GM19455 (cell line): Measurements from ENCODE around the gene DOCK1.

Experiments used
- ATAC-seq: cut with Tn5 transposase; IDR thresholded peaks from one replicate; pipeline ENCODE4 v1.9.1; 2021; ENCODE audit not compliant: unreplicated experiment

DOCK1 gene

DNA sequence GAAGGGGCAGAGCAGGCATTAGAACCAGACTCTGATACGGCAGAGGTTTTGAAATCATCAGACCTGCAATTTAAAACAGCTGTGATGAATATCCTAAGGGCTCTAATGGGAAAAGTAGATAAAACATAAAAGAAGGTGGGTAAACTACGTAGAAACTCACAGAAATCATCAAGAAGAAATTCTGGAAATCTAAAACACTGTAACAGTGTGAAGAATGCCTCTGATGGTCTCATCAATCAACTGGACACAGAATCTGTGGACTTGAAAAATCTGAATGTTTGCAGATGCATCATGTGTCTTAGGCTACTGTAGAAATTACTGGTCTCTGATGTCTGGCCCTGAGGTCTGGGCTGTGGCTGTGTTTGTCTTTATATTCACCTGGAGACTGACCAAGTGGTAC is 470.8 kb downstream of the DOCK1 start:
- ATAC-seq, result no peak

DNA sequence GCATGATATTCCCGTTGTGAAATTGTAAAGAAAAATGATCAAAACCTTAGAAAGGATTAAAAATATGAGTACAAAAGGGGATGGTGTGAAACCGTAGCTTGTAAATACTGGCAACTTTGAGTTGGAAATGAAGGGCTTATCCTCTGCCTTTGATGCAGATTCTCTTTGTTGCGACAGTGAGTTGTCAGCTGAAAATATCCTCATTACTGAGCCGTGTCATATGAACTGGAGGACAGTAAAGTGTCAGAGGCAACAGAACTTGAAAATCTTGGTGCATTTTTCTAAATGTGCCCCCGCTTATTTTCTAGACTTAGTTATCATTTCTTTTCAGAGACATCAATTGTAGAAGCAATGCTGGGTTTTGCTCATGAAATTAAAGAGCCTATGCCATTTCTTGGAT is 473.4 kb downstream of the DOCK1 start:
- ATAC-seq, result no peak

DNA sequence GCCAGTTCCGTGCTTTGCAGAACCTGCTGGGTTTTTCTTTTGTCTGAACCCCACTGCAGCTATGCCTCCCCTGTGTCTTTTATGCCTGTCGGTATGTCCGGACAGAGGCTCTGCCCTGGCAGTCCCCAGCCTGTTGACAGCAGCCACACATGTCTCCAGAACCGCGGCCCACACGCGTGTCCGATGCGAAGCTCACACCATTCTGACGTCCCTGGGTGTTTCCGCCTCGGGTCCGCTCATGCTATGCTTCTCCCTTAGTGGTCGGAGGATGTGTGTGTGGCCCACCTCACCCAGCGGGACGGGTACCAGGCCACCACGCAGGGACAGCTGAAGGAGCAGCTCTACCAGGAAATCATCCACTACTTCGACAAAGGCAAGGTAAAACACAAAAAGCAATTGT is 479.3 kb downstream of the DOCK1 start:
- no peak for ATAC-seq

DNA sequence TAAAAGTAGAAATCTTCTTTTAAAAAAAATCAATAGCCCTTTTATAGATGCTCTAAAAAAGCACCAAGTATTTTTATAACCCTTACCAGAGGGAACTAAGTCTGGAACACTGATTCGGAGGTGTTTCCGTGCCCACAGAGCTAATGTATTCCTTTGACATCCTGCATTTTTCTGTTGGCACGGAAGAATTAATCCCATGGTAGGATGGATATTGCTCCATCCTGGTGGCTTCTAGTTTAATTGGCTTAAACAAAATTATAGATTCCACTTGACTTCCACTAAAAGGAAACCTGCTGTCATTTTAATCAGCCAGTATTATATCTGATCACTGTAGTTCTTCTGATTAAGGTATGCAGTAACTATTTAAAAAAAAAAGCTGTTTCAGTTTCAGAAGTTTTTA is 479.8 kb downstream of the DOCK1 start:
- no peak for ATAC-seq

DNA sequence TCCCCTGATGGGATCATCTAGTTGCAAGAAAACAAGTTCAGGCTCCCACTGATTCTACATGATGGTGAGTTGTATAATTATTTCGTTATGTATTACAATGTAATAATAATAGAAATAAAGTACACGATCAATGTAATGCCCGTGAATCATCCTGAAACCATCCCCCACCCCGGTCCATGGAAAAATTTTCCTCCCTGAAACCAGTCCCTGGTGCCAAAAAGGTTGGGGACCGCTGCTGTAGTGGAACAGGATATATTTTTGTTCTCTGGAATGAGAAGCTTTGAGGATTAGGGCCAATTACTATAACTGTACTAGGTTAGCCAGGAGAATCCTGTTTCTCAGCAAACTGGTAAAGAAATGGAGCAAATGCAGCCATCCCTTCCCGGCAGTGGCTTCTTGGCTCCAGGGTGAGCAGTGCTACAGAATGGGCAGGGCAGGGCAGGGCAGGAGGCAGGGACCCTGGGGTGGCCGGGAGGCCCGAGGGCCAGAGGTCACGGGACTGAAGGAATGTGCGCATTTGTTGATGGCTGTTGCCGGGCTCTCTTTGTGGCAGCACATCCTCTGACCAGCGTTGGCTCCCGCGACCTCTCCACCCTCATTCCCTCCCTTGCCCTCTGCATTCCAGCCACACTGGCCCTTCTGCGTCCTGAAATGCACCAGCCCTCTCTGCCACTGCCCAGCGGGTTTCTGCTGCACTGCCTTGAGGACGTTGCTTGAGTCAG is 481.5 kb downstream of the DOCK1 start:
- ATAC-seq, result no peak

DNA sequence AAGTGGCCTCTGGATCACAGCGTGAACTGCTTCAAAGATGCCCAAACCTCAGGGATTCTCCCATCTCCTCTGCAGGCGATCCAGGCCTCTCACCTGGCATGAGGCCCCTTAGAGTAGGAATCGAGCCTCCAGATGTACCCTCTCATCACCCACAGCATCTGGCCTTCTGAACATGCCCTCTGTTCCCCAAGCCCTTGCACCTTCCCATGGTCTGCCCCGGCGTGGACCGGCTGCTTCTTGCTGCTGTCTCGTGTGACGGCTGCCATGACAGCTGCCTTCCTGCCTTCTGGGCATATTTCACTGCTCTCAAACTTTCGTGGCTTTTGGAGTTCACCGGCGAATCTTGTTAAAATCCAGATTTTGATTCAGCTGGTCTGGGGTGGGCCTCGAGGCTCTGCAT is 486.6 kb downstream of the DOCK1 start:
- ATAC-seq, result no peak

DNA sequence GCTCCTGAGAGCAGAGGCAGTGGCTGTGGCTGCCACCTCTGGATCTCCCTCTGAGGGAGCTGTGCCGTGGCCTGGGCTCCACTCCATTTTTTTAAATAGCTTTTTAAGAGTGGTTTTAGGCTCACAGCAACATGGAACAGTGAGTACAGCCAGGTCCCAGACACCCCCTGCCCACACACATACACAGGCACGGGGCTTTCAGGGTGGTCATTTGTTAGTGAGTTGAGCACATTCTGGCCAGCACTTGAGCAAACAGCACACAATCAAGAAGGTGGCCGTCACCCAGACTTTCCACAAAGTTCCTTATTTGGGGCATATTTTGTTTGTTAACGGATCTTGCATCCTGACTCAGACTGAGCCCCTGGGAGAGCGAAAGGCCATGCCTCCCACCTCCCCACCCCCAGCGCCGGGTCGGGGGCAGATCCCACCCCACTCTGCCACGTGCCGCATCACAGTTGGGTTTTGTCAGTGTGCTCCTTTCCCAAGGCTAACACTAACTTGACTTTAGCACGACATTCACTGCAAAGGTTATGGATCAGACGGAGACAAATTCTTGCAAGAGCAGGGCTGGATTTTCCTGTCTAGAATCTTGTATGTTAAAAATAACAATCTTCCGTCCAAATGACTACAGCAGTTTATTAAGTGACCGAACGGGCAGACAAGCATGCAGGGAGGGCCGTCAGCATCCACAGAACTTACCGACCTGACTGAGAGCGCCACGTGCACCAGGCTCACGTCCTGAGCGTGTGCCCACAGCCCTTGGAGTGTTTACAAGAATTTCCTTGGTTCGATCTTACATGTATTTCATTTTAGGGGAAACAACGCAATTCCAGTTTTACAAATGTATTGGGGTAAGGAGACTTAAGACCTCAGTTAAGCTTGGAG is 487.4 kb downstream of the DOCK1 start:
- ATAC-seq, result no peak

DNA sequence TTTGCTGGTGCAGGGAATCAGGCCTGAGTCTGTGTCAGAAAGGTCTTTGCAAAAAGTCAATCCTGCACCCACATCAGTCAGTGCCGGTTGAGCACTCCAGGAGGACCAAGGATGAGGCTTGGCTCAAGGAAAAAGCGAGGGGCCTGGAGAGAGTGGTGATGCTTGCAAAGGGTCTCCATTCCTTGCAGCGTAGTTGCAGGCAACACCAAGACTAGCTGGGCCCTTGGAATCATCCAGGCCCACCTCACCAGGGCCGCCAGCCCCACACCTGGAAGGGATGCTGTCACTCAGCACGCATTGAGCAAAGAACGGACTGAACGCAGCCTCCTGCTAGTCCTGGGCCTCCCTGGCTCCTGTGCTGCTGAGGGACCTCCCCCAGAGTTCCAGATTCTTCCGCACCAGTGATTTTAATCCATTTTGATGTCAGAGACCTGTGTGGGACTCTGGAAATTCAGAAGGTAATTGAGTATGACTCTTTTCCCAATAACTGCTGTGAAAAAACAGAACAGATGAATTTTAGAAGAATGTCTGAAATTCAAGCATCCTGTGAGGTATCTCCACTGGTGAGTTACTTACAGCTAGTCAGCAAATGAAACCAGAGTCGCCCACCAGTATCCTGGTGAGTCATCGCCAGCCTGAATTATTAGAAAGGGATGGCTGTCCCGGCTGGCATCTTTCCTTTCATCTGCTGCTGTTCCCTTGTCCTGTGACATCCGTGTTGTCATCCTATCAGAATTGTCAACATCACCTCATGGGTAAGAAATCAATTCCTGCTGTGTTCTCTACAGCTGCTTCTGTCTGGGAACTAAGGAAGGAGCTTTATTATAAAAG is 493.1 kb downstream of the DOCK1 start:
- no peak for ATAC-seq

DNA sequence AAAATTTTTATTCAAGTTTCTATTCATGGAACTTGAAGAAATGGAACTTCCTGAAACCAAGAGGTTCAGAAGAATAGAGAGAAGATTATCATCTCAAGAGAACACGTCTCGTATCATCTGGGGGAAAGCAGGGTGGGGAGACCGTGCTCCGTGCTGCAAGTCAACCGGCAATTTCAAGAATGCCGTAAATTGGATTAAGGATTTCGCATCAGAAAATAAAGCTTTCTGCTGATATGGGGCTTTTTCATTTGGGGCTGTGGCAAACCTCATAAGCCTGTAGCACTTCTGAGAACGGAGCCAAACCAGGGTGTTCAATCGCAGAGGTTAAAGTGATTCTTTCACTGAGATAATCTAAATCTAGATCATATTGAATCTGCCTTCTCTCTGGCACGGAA is 493.7 kb downstream of the DOCK1 start:
- no peak for ATAC-seq

DNA sequence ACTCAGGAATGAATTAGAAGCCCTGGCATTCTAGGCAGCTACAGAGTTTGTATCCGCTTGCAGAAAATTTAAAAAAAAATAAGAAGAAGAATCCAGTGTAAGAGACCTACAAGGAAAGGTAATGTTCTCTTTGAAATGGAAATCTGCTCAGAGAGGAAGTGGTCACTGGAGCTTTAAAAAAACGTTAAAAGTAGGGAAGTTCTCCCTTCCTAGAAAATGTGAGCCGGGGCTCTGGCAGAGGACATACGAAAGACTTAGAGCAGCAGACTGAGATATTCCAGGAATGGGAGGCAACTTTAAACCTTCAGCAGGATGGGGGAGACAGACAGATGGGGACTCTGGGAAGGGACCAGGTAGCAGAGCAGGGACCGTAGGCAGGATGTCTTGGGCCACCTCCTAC is 494.4 kb downstream of the DOCK1 start:
- no peak for ATAC-seq

DNA sequence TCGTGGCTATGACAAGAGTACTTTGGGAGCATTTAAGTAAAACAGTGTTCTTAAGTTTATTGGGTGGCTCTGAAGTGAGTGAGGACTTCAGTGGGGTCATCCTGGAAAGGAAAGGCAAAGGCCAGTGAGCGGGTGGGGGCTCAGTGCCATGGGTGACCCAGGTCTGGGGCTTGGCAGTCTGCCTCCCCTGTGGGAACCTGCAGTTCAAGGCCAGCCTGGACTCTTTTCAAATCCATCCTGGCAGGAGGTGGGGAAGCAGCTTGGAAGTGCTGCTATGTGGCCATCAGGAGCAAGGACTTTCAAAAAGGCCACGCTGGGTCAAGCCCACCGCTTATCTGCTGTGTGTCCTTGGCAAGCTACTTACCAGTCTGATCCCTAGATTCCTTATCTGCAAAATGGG is 495.0 kb downstream of the DOCK1 start:
- no peak for ATAC-seq

DNA sequence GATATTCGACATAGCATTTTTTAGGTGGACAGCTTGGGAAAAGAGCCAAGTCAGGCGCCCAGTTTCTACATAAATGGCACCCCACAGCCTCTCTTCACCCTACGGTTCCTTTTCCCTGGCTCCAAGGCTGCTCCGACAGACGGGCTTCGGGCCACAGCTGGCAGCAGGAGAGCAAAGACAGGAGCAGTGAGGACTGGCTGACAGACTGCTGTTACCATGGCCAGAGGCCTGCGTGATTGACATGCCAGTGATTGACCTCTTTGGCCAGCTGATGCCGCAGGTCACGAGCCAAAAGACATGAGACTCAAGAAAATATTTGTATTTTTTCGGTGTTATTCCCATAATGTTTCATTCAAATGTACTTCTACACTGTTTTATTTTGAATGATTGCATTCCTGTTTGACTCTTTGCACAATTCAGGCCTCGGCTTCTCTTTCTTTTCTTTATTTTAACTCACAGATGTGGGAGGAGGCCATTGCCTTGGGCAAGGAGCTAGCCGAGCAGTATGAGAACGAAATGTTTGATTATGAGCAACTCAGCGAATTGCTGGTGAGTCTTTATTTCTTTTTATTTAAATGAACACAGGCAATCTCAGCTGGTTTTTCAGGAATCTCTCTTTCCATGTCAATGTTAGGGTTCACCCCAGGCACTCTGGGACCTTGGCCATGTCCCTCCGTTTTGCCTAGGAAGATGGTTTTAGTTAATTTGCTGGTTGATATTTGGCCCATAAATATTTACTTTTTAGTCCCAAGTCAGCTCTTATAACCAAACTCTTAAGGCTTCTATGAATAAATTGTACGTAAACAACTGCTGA is 497.6 kb downstream of the DOCK1 start:
- ATAC-seq, result no peak

DNA sequence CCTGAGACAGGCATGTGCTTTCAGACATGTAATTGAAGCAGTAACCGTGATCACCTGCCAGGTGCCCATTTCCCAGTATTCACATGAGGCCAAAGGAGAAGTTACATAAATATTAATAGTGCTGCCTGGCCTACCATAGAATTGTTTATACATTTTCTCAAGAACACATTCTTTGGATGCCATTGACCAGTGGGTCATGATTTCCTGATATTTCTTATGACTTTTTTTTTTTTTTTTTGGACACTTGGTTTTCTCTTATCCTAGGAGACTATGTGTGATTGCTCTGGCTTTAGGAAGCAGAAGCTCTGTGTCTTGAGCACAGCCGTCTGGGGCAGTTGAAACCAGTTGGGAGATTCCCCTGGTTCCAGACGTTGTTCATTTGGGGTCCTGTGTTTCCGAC is 500.0 kb downstream of the DOCK1 start:
- no peak for ATAC-seq

DNA sequence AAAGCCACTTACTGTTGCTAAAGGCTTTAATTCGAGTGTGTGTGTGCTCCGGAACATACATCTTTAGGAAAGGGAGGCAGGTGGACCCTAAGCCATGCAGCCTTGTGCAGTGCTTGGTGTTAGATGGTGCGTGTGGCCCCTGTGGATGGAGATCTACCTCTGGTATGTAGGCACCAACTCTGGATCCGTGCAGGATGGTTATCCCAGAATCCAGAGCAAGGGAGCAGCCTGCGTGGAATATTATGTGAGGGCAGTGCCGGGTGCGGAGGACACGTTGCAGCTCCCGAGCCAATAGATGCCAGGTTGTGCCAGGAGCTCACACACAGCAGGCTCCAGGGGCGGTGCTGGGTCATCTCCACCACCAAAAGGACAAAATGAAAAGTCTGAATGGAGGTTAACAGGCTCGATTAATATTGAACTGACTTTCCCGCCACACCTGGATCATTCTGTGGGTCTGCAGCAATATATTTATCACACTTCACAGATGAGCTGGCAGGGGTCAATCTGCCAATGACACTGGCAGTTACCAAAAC is 500.9 kb downstream of the DOCK1 start:
- ATAC-seq, result no peak

DNA sequence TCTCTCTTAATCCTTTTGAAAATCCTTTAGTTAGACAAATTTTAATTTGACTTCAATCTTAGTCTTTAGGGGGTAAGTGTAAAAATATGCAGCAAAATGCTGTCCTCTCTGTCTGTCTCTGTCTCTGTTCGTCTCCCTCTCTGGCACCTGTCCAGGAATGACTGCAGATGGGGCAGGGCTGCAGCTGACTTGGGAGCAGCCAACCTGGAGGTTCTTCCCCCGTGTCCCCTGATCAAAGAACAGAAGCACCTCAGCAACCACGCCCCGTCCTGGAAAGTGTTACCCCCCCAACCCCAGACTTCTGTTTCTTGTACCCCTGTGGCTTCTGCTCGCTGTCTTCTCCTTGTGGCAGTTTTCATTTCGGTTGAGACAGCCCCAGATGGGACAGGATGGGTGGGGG is 502.3 kb downstream of the DOCK1 start:
- no peak for ATAC-seq

DNA sequence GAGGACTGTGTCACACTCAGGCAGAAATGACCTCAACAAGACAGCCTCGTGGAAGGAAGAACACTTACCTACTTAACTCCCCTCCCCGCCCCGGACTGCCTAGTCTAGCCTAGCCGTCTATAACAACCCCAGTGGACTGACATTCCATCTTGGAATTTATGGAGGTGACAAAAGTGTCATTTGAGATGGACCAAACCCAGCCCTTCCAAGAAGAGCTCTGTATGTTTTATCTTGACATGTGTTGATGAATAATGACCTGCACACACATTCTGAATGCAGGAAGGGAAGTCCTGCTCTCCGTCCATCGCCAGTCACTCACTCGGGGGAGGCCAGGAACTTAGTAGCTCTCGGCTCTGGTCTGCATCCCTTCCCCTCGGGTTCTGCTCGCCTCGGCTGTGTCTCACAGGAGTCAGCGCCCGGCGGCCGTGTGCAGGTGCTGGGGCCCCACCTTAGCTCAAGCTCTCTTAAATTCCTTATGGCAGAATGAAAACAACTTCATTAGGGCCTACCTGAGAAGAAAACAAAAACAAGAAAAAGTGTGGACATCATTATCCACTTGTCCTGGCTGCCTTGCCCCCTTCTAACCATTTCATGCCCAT is 503.0 kb downstream of the DOCK1 start:
- ATAC-seq, result no peak

DNA sequence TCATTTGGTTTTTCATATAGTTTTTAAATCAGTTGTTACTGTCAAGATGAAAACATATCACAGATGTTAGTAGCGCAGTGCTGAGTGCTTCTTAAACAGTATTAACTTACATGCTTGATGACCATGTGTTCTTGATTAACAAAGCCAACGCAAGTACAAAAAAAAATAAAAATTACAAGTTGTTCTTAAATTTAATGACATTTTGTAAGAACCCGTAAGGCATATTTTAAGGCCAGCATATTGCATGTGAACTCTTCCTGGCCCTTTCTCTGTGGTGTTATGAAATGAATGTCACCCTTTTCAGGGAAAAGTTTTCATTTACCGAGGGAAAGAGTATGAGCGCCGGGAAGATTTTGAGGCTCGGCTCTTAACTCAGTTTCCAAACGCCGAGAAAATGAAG is 503.5 kb downstream of the DOCK1 start:
- no peak for ATAC-seq

DNA sequence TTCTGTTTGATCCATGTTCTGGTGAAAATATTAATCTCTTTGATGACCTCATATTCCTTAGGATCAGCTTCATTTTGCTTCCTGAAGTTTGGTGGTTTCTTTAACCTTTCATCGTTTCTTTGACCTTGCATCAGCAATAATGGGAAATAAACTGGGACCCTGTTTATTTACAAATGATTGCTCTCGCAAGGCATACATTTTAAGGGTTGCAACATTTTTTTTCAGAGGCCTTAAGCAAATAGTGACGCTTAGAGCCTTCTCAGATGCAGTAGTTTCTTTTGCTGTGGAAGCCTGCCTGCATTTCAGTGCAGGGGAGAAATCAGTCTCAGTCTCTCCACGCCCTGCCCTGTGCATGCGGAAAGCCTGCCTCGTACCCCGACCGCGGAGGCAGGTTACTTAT is 504.8 kb downstream of the DOCK1 start:
- no peak for ATAC-seq

DNA sequence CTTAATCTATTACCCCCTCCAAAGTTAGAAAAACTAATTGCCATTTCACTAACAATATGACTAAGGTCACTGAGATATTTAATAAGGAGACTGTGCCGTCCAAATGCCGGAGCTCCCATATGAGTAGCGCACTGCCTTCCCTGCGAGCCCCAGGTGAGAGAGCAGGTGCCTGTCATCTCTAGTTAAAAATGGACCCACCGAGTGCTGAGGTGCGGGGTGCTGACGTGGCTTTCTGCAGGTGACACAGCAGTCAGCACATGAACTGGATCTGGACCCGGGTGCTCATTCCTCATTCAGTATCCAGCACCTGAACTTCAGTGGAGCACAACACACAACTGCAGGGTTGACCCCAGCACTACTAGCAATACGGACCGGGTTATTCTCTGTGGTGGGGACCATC is 505.8 kb downstream of the DOCK1 start:
- no peak for ATAC-seq

DNA sequence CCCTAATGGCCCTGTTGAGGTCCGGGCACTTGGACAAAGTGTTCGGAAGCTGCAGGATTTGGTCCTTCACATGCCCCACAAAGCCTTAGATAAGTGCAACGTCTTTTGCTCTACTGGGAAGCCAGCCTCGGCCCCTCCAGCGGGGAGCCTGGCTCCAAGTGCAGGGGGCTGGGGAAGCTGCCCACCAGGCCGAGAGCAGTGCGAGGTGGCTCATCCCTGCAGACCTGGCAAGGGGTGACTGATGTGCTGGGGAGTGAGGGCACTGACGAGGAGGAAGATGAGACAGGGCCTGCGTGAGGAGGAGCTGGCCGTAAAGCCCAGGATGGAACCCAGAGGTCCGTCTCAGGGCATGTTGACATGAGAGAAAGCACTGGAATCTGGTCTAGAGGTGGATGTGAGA is 508.1 kb downstream of the DOCK1 start:
- ATAC-seq, result no peak
